SK-N-MC (cell line): ENCODE data around the gene GREB1.

Source experiments
- EZH2 ChIP-seq: fragments of 200-600 bp; sonication (generic); IDR thresholded peaks from one replicate; pipeline ENCODE4 v1.6.1; 2017; ENCODE audit warnings: antibody characterized with exemption
- FOXP2 ChIP-seq: optimal IDR thresholded peaks from 2 replicates; pipeline ENCODE3; 2011; ENCODE audit warnings: mild to moderate bottlenecking, moderate library complexity; ENCODE audit not compliant: insufficient read depth; ENCODE audit errors: extremely low read length, control extremely low read depth
- POLR2AphosphoS5 ChIP-seq: IDR thresholded peaks from 2 replicates; pipeline ENCODE4 v1.6.1; 2012; ENCODE audit warnings: mild to moderate bottlenecking, low read depth, low read length, borderline replicate concordance

GRCh38 chr2:11517906-11518305 is 15.9 kb upstream of the GREB1 start:
- no peak for TF ChIP-seq POLR2AphosphoS5
- no peak for TF ChIP-seq EZH2
- TF ChIP-seq FOXP2: no peak
